Renal cortex interstitium (tissue), 11 donors: ENCODE data around the gene POLR3C. TPM values are rescaled to one million over a fixed set of nuclear protein-coding genes. Genes with fewer than 3 reads are reported as not detected.

ENCODE experiments used
- DNase-seq, 11 donors: peaks; one replicate each; pipeline ENCODE4 v3.0.0-alpha.2; 2013; ENCODE audit warnings: low read depth in 9 of 11, low spot score in 4 of 11; ENCODE audit errors: extremely low read depth in 1 of 11
- polyA plus RNA-seq, 3 donors: library from polyadenylated mRNA; unstranded; fragments of 120-200 nt; gene quantifications; one replicate each; pipeline ENCODE4 v1.2.1, GENCODE V29; 2013; ENCODE audit not compliant: insufficient read length in 3 of 3

POLR3C gene
- polyA plus RNA-seq, 3 donors = 37.1 to 39.3 (median 37.4) TPM

- peak in 1 of 11 donors; percentile 26 for DNase-seq
Measured at GRCh38 chr1:145887631-145888030, 63.6 kb downstream of the POLR3C start.

GRCh38 chr1:145889722-145890121, 65.7 kb downstream of the POLR3C start:
- DNase-seq = no peak

GRCh38 chr1:145891143-145891542, 67.1 kb downstream of the POLR3C start:
- DNase-seq = no peak

- DNase-seq = peak; percentile 87 to 95 (median 91)
Measured at GRCh38 chr1:145891587-145892485, 67.8 kb downstream of the POLR3C start.

GRCh38 chr1:145892486-145893087, 68.6 kb downstream of the POLR3C start:
- no peak for DNase-seq

- DNase-seq = no peak
Measured at GRCh38 chr1:145893306-145894055, 69.5 kb downstream of the POLR3C start.

Other genes with a start within 250 kb of the POLR3C start
- 10 to 100 TPM; 40.0 to 48.6 (median 47.8) TPM for gene GPR89A, start 216.2 kb upstream of the POLR3C start, polyA plus RNA-seq
- 100 to 1,000 TPM; 175 to 234 (median 186) TPM for gene PDZK1, start 116.8 kb upstream of the POLR3C start, polyA plus RNA-seq
- gene CD160, start 104.7 kb upstream of the POLR3C start, polyA plus RNA-seq = 1 to 10 TPM in 2 of 3 donors, under 1 TPM in 1; 0.95 to 2.6 (median 1.2) TPM
- 10 to 100 TPM; 13.2 to 22.0 (median 16.7) TPM for gene RNF115, start 105 bp upstream of the POLR3C start, polyA plus RNA-seq
- 1 to 10 TPM; 6.1 to 7.4 (median 6.8) TPM for gene NUDT17, start 21.4 kb downstream of the POLR3C start, polyA plus RNA-seq
- gene PIAS3, start 34.9 kb downstream of the POLR3C start, polyA plus RNA-seq = 10 to 100 TPM; 45.7 to 56.0 (median 54.4) TPM
- gene ANKRD35, start 61.7 kb downstream of the POLR3C start, polyA plus RNA-seq = 1 to 10 TPM; 2.1 to 2.7 (median 2.4) TPM
- gene ITGA10, start 85.8 kb downstream of the POLR3C start, polyA plus RNA-seq = 1 to 10 TPM in 1 of 3 donors, under 1 TPM in 2; 0.82 to 1.3 (median 0.95) TPM
- gene PEX11B, start 94.5 kb downstream of the POLR3C start, polyA plus RNA-seq = 10 to 100 TPM; 51.9 to 60.9 (median 56.4) TPM
- gene RBM8A, start 103.3 kb downstream of the POLR3C start, polyA plus RNA-seq = 100 to 1,000 TPM; 168 to 219 (median 214) TPM
- gene LIX1L, start 133.8 kb downstream of the POLR3C start, polyA plus RNA-seq = 10 to 100 TPM; 21.3 to 30.1 (median 27.0) TPM
- gene ANKRD34A, start 140.4 kb downstream of the POLR3C start, polyA plus RNA-seq = 1 to 10 TPM in 1 of 3 donors, under 1 TPM in 2; 0.37 to 1.1 (median 0.42) TPM
- 10 to 100 TPM; 31.9 to 35.4 (median 34.6) TPM for gene POLR3GL, start 140.5 kb downstream of the POLR3C start, polyA plus RNA-seq
- 100 to 1,000 TPM; 453 to 546 (median 468) TPM for gene TXNIP, start 172.4 kb downstream of the POLR3C start, polyA plus RNA-seq
- gene HJV, start 197.5 kb downstream of the POLR3C start, polyA plus RNA-seq = under 1 TPM in 2 of 3 donors, not detected in 1; 0.15 to 0.20 TPM